GM12872 (cell line): Measurements from ENCODE around the gene GABRA5.

ENCODE experiments used
- CTCF ChIP-seq: IDR thresholded peaks from 3 replicates; pipeline ENCODE4 v1.5.1; 2011; ENCODE audit warnings: low read depth, mild to moderate bottlenecking, low read length, moderate library complexity; ENCODE audit not compliant: insufficient read depth

The GABRA5 gene

GRCh38 chr15:26869628-26870027 lies 2.8 kb downstream of the GABRA5 start:
- TF ChIP-seq CTCF: no peak

GRCh38 chr15:26870346-26870745 lies 3.5 kb downstream of the GABRA5 start:
- no peak for TF ChIP-seq CTCF

- no peak for TF ChIP-seq CTCF
These were observed 5.3 kb downstream of the GABRA5 start for GRCh38 chr15:26872206-26872605.

GRCh38 chr15:26873846-26874245 lies 7.0 kb downstream of the GABRA5 start:
- TF ChIP-seq CTCF: no peak

- TF ChIP-seq CTCF: no peak
These were observed 8.1 kb downstream of the GABRA5 start for GRCh38 chr15:26874774-26875475.

- TF ChIP-seq CTCF: no peak
These were observed 8.6 kb downstream of the GABRA5 start for GRCh38 chr15:26875476-26875850.

GRCh38 chr15:26877831-26878230 lies 11.0 kb downstream of the GABRA5 start:
- TF ChIP-seq CTCF: no peak

- no peak for TF ChIP-seq CTCF
These were observed 12.8 kb downstream of the GABRA5 start for GRCh38 chr15:26879706-26880105.
